Measurements from ENCODE around the gene PLIN5.

The PLIN5 gene

DNA sequence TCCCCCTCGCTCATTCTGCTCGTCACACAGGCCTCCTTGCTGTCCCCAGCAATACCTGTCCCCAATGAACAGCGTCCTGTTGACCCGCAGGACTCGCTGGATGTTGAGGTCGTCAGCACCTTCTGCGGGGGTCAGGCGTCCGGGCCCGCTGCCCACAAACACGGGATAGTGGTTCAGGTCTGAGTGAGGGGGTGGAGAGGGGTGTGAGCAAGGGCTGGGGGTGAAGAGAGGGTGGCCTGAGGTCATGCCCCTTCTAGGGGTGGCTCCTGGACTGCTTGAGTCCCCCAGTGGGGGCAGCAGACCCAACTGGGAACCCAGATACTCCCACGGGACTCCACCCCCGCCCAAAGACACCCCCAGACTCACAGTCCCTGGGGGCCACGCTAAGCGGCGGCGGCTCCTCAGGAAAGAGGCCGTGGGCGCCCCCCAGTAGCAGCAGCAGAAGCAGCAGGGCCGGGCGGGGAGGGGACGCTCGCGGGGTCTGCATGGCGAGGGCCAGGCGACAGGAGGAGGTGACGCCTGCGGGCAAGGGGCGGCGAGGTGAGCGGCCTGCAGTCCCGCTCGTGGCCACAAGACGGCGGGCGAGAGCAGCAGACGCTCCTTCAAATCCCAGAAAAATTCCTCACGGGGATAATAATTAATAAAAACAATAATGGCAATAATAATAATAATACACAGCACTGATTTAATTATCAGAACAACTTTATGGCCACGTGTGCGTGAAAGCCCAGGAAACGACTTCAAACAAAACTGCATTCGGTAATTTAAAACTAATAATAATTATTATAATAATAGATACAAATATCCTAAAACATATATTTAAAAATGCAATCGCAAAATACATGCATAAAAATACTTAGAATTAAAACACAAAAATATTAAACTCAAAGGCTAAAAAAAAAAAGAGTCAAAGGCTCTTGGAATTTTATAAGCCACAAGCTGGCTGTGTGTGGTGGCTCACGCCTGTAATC, 23.2 kb upstream of the PLIN5 start:
- TF ChIP-seq, protein P1, sequence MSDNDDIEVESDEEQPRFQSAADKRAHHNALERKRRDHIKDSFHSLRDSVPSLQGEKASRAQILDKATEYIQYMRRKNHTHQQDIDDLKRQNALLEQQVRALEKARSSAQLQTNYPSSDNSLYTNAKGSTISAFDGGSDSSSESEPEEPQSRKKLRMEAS (IDR thresholded peaks at IDR 0.05; ENCODE audit: low read depth, low read length), result no peak
- TF ChIP-seq, protein P2, sequence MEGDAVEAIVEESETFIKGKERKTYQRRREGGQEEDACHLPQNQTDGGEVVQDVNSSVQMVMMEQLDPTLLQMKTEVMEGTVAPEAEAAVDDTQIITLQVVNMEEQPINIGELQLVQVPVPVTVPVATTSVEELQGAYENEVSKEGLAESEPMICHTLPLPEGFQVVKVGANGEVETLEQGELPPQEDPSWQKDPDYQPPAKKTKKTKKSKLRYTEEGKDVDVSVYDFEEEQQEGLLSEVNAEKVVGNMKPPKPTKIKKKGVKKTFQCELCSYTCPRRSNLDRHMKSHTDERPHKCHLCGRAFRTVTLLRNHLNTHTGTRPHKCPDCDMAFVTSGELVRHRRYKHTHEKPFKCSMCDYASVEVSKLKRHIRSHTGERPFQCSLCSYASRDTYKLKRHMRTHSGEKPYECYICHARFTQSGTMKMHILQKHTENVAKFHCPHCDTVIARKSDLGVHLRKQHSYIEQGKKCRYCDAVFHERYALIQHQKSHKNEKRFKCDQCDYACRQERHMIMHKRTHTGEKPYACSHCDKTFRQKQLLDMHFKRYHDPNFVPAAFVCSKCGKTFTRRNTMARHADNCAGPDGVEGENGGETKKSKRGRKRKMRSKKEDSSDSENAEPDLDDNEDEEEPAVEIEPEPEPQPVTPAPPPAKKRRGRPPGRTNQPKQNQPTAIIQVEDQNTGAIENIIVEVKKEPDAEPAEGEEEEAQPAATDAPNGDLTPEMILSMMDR (IDR thresholded peaks at IDR 0.05; ENCODE audit: low read depth, low read length), result peak; percentile 73
- no peak for DNase-seq (ENCODE audit: low read depth)
- H3K4me3 ChIP-seq (ENCODE audit: low read depth, low read length), result no peak overlapping the region

DNA sequence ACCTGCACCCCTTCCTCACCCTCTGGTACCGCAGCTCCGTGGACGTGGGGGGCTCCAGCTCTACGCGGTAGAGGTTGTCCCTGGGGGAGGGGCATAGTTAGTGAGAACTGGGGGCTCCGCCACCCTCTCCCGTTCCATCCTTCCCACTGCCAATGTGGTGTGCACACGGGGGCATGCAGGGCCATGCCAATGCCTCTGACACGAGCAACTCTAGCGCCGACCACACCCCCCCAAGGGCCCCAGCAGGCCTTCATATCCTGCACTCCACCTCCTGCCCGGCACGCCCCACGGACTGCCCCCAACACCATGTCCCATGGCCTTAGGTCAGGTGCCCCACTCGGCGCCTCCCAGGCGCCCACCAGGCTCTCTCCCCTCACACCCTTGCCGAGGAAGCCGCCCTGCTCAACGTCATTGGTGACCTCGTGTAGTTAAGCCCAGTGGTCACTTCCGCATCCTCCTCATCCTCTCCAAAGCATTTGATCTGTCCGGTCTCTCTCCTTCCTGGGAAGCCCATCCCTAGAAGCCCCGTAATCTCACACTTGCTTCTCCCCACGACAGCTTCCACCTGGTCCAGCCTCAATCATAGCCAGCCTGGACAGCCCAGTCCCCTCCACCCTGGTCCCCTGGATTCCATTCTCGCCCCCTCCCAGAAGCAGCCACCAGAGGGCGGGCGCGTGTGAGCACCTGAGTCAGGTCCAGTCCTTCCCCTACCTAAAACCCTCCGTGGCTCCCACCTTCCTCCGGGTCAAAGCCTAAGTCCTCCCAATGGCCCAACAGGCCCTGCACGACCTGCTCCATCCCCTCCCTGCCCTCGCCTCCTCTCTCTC, 22.3 kb upstream of the PLIN5 start:
- TF ChIP-seq MYC (IDR thresholded peaks at IDR 0.05; ENCODE audit: low read depth, low read length), result no peak
- no peak for TF ChIP-seq POLR2A (IDR thresholded peaks at IDR 0.05; ENCODE audit: extremely low read depth, insufficient read length)
- TF ChIP-seq, protein P1 (IDR thresholded peaks at IDR 0.05; ENCODE audit: low read depth, low read length), result no peak
- TF ChIP-seq, protein P2 (IDR thresholded peaks at IDR 0.05; ENCODE audit: low read depth, low read length), result peak; percentile 61
- H3K4me3 ChIP-seq (ENCODE audit: low read depth, low read length), result no peak overlapping the region
- no peak for DNase-seq (ENCODE audit: low read depth)

DNA sequence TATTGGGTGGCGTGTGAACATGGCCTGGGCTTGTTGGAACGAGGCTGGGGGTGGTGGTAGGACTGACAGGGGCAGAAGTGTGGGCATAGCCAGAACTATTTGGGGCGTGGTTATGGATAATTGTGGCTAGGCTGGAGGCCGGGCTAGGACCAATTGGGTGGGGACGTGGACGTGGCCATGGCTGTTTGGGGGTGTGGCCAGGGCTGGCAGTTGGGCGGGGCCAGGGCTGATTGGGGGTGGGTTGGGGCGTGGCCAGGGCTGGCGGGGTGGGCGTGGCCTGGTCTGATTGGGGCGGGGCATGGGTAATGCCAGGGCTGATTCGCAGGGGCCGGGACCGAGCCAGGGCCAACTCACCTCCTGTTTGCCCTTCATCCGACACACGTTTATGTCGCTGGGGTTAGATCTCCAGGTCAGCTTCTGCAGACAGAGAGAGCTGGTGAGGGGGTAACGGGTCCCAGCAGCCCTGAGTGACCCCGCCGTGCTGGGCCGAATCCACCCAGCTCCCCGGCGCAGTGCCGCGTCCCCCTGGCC, 21.6 kb upstream of the PLIN5 start:
- H3K4me3 ChIP-seq (ENCODE audit: low read depth, low read length), result no peak overlapping the region
- TF ChIP-seq MYC (IDR thresholded peaks at IDR 0.05; ENCODE audit: low read depth, low read length), result no peak
- no peak for TF ChIP-seq POLR2A (IDR thresholded peaks at IDR 0.05; ENCODE audit: extremely low read depth, insufficient read length)
- TF ChIP-seq, protein P1 (IDR thresholded peaks at IDR 0.05; ENCODE audit: low read depth, low read length), result no peak
- TF ChIP-seq, protein P2 (IDR thresholded peaks at IDR 0.05; ENCODE audit: low read depth, low read length), result no peak
- DNase-seq (ENCODE audit: low read depth), result peak; percentile 64

DNA sequence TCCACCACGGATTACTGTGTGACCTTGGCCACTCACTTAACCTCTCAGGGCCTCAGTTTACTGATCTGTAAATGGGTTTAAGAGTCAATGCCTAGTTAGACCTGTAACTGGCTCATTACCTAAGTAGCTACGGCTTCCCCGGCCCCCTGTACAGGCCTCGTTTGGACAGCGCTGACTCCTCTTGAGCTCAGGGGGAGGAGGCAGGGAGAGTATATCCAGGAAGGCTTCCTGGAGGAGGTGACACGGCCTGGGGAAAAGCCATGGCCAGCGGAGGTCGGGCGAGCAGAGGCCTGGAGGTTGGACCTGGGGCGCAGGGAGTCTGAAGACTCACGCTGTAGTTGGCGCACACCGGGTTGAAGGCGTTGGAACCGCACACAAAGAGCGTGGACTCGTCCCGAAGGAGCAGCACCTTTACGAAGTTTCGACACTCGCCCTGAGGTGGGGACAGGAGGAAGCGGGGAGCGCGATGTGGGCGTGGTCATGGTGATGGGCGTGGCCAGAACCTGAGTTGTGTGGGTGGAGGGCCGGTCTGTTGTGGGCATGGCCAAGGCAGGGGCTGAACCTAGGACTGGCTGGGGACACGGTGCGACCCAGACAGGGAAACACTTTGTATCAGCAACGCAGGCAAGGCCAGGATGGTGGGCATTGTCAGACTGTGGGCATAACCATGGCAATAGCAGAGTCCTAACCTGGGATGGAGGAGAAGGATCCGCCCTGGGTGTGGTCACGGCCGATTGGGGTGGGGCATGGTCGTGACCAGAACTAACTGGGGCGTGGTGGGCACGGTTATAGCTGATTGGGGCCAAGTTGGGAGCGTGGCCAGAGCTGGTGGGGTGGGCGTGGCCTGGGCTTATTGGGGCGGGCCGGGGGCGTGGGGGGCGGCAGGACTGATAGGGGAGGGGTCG, 20.9 kb upstream of the PLIN5 start:
- peak; percentile 64 for DNase-seq (ENCODE audit: low read depth)
- H3K4me3 ChIP-seq (ENCODE audit: low read depth, low read length), result no peak overlapping the region
- TF ChIP-seq, protein P2 (IDR thresholded peaks at IDR 0.05; ENCODE audit: low read depth, low read length), result no peak
- TF ChIP-seq MYC (IDR thresholded peaks at IDR 0.05; ENCODE audit: low read depth, low read length) (no peak), POLR2A (IDR thresholded peaks at IDR 0.05; ENCODE audit: extremely low read depth, insufficient read length) (no peak)
- TF ChIP-seq, protein P1 (IDR thresholded peaks at IDR 0.05; ENCODE audit: low read depth, low read length), result no peak

DNA sequence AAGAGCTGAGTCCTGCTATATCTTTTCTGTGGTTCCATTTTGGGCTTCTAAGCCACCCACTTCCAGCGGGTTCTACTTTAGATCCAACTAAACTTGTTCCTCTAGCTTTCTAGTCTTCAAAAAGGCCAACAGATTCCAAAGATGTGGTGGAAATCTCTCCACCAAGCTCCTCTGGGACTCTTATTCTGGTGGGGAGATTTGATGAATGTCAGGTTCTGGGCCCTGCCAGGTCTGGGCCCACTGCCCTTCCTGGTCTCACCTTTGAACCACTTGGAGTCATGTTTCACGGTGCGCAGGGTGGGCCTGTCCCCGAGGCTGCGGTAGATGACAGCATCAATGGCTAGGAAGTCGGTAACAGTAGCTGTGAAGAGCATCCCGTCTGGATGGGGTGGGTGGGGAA, 19.7 kb upstream of the PLIN5 start:
- TF ChIP-seq POLR2A (IDR thresholded peaks at IDR 0.05; ENCODE audit: extremely low read depth, insufficient read length) (no peak), MYC (IDR thresholded peaks at IDR 0.05; ENCODE audit: low read depth, low read length) (no peak)
- TF ChIP-seq, protein P2 (IDR thresholded peaks at IDR 0.05; ENCODE audit: low read depth, low read length), result no peak
- H3K4me3 ChIP-seq (ENCODE audit: low read depth, low read length), result no peak overlapping the region
- DNase-seq (ENCODE audit: low read depth), result no peak
